CD14-positive monocyte (primary cell): ENCODE data around the gene PRSS33. TPM values are rescaled to one million over a fixed set of nuclear protein-coding genes. Genes with fewer than 3 reads are reported as not detected.

Source experiments
- DNase-seq, 3 donors: peaks; one replicate each; pipeline ENCODE4 v3.0.0-alpha.2; 2011 to 2022
- H2AFZ ChIP-seq: 2 replicates; pipeline ENCODE4 v1.6.0; 2012; ENCODE audit warnings: mild to moderate bottlenecking, low read depth, low read length, inconsistent platforms; ENCODE audit not compliant: insufficient read depth, poor library complexity, severe bottlenecking
- H3K27ac ChIP-seq, 2 donors: 1 replicate in 1 of 2; 2 replicates in 1 of 2; pipeline ENCODE4 v1.5.1; 2012 to 2013; ENCODE audit warnings: low read length in 2 of 2, control low read depth in 1 of 2, inconsistent platforms in 1 of 2, low read depth in 1 of 2, mild to moderate bottlenecking in 1 of 2
- H3K27me3 ChIP-seq, 2 donors: one replicate each; pipeline versions ENCODE4 v1.6.0 to v1.6.1; 2011 to 2013; ENCODE audit warnings: low read length in 2 of 2; ENCODE audit not compliant: control insufficient read depth in 2 of 2, insufficient read depth in 2 of 2
- H3K36me3 ChIP-seq, 2 donors: replicated peaks in 1 of 2; 1 replicate in 1 of 2; 2 replicates in 1 of 2; pipeline versions ENCODE4 v1.5.1 to v1.6.1; 2012 to 2013; ENCODE audit warnings: low read length in 2 of 2, control low read depth in 1 of 2, inconsistent platforms in 1 of 2, mild to moderate bottlenecking in 1 of 2; ENCODE audit not compliant: insufficient read depth in 2 of 2, control insufficient read depth in 1 of 2
- H3K4me1 ChIP-seq, 2 donors: 1 replicate in 1 of 2; 2 replicates in 1 of 2; pipeline versions ENCODE4 v1.5.1 to v1.6.1; 2012 to 2013; ENCODE audit warnings: low read length in 2 of 2, control low read depth in 1 of 2, inconsistent platforms in 1 of 2, mild to moderate bottlenecking in 1 of 2, moderate library complexity in 1 of 2; ENCODE audit not compliant: insufficient read depth in 2 of 2, control insufficient read depth in 1 of 2
- H3K4me2 ChIP-seq: replicated peaks from 2 replicates; pipeline ENCODE3; 2012; ENCODE audit warnings: low read length, moderate library complexity, mild to moderate bottlenecking; ENCODE audit not compliant: poor library complexity, severe bottlenecking; ENCODE audit errors: extremely low read depth
- H3K4me3 ChIP-seq, 3 experiments: fragments of 200-600 bp in 1 of 3; sonication (generic) in 1 of 3; replicated peaks in 1 of 3; 1 replicate in 2 of 3; 2 replicates in 1 of 3; pipeline ENCODE4 v1.5.1; 2011 to 2013; ENCODE audit warnings: low read length in 3 of 3, mild to moderate bottlenecking in 3 of 3, control low read depth in 2 of 3, low read depth in 2 of 3, inconsistent platforms in 1 of 3, moderate library complexity in 1 of 3
- H3K79me2 ChIP-seq: 2 replicates; pipeline ENCODE4 v1.6.0; 2012; ENCODE audit warnings: mild to moderate bottlenecking, control low read depth, inconsistent platforms, low read length, moderate library complexity; ENCODE audit not compliant: insufficient read depth
- H3K9ac ChIP-seq: 2 replicates; pipeline ENCODE4 v1.6.0; 2017; ENCODE audit warnings: low read length, mild to moderate bottlenecking; ENCODE audit not compliant: insufficient read depth, poor library complexity, severe bottlenecking
- H3K9me3 ChIP-seq, 2 donors: replicated peaks in 1 of 2; 1 replicate in 1 of 2; 2 replicates in 1 of 2; pipeline versions ENCODE4 v1.5.1 to v1.6.1; 2012 to 2013; ENCODE audit warnings: low read length in 2 of 2, control low read depth in 1 of 2; ENCODE audit not compliant: control insufficient read depth in 1 of 2, insufficient read depth in 1 of 2
- H4K20me1 ChIP-seq: 2 replicates; pipeline ENCODE4 v1.6.0; 2012; ENCODE audit warnings: mild to moderate bottlenecking, low read length, control low read depth, moderate library complexity; ENCODE audit not compliant: insufficient read depth
- H3K27ac Mint-ChIP-seq, 7 donors: one replicate each; pipeline ENCODE4 v1.8.0; 2020; ENCODE audit warnings: mild to moderate bottlenecking in 7 of 7, mixed read lengths in 7 of 7, moderate library complexity in 6 of 7, inconsistent platforms in 2 of 7
- H3K27me3 Mint-ChIP-seq, 3 donors: one replicate each; pipeline ENCODE4 v1.8.0; 2021 to 2022; ENCODE audit warnings: low read depth in 3 of 3, mild to moderate bottlenecking in 3 of 3, mixed read lengths in 3 of 3, moderate library complexity in 3 of 3, inconsistent platforms in 1 of 3
- H3K36me3 Mint-ChIP-seq, 2 donors: one replicate each; pipeline ENCODE4 v1.8.0; 2020; ENCODE audit warnings: mixed read lengths in 2 of 2, inconsistent platforms in 1 of 2, mild to moderate bottlenecking in 1 of 2
- H3K4me1 Mint-ChIP-seq: one replicate; pipeline ENCODE4 v1.8.0; 2020; ENCODE audit warnings: mild to moderate bottlenecking, mixed read lengths
- H3K4me3 Mint-ChIP-seq, 2 donors: one replicate each; pipeline ENCODE4 v1.8.0; 2020; ENCODE audit warnings: mild to moderate bottlenecking in 2 of 2, mixed read lengths in 2 of 2, moderate library complexity in 1 of 2
- H3K9me3 Mint-ChIP-seq, 7 donors: one replicate each; pipeline ENCODE4 v1.8.0; 2020 to 2022; ENCODE audit warnings: mixed read lengths in 7 of 7, mild to moderate bottlenecking in 6 of 7, moderate library complexity in 6 of 7, inconsistent platforms in 2 of 7
- WGBS: methylation state at CpG from one replicate; pipeline ENCODE4 v1.1.5; 2013; ENCODE audit warnings: missing lambda C conversion rate; ENCODE audit not compliant: insufficient coverage; 5-methylcytosine and 5-hydroxymethylcytosine counted together
- intact Hi-C, 2 donors: fragments of 100-400 bp; cut with micrococcal nuclease; formaldehyde crosslinking; loops; one replicate each; pipeline versions ENCODE4 v1.15.0 to v1.15.1; 2023
- polyA plus RNA-seq, 3 donors: library from polyadenylated mRNA; depleted of rRNA in 1 of 3; unstranded in 2 of 3; stranded (reverse) in 1 of 3; fragments of 300-500 nt in 2 of 3; fragments of >200 nt in 1 of 3; fragmentation: Illumina TruSeq in 2 of 3; gene quantifications; 1 replicate in 2 of 3; 2 replicates in 1 of 3; pipeline ENCODE4 v1.2.3, GENCODE V29; 2012 to 2021
- TF ChIP-seq, protein P1 (sequence below): fragments of 200-600 bp; IDR thresholded peaks from one replicate; pipeline ENCODE4 v1.8.0; 2022; ENCODE audit warnings: antibody characterized with exemption, mild to moderate bottlenecking

PRSS33 gene
- polyA plus RNA-seq, 3 donors: 0.05 TPM; not detected in 2

DNA sequence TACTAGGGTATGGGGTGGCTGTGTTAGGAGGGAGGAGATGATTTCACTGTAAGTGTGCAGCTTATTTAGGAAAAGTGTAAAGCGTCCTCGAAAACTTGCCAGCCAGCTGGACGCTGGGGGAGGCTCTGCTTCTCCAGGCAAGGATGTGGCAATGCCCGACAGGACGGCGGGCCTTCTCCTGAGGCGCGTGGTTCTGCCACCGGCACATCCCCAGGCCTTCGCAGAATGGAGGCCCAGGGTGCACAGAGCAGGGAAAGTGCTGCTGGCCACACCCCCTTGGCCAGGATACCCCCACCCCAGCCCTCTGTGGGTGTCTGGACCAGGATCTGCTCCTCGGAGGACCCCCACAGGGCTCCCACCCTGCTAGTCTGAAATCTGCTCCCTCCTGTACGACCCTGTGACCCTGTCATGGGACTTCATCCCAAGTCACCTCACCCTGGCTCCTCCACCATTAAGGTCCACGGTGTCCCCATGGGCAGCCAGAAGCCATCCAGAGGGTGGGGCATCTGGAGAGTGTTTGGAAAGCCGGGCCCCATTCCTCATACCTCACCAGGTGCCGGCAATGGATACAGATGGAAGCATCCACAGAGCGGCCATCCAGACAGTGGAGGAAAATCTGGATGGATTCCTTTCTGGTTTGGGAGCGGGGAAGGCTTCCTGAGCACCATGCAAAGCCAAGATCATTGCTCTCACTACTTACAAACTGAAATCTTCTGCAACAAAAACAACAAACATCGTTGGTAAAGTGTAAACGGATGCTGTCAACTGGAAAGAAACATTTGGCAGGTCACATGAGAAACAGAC lies 44.2 kb downstream of the PRSS33 start:
- intact Hi-C loops: no loop called here
- Histone ChIP-seq H4K20me1 (no peaks in the 10 kb centered on the region), H3K4me1 (no peaks in the 10 kb centered on the region), H3K9ac (no peak overlapping the region), H3K4me3 (no peak overlapping the region), H3K27me3 (no peaks in the 10 kb centered on the region), H3K9me3 (no peaks in the 10 kb centered on the region), H3K79me2 (no peaks in the 10 kb centered on the region), H3K27ac (no peak overlapping the region), H2AFZ (no peak overlapping the region), H3K4me2 (no peak overlapping the region), H3K36me3 (no peaks in the 10 kb centered on the region)
- WGBS: 97% methylated on average over 13 of the region's 19 CpGs
- peaks cover 0 to 5% (median 3%) of the 10 kb centered on the region in 3 donors for H3K27me3 Mint-ChIP-seq
- no peak for DNase-seq
- H3K4me3 Mint-ChIP-seq: no peak overlapping the region
- H3K36me3 Mint-ChIP-seq: no peaks in the 10 kb centered on the region
- no peak overlapping the region for H3K27ac Mint-ChIP-seq
- no peaks in the 10 kb centered on the region for H3K4me1 Mint-ChIP-seq
- H3K9me3 Mint-ChIP-seq: no peaks in the 10 kb centered on the region
- TF ChIP-seq, protein P1, sequence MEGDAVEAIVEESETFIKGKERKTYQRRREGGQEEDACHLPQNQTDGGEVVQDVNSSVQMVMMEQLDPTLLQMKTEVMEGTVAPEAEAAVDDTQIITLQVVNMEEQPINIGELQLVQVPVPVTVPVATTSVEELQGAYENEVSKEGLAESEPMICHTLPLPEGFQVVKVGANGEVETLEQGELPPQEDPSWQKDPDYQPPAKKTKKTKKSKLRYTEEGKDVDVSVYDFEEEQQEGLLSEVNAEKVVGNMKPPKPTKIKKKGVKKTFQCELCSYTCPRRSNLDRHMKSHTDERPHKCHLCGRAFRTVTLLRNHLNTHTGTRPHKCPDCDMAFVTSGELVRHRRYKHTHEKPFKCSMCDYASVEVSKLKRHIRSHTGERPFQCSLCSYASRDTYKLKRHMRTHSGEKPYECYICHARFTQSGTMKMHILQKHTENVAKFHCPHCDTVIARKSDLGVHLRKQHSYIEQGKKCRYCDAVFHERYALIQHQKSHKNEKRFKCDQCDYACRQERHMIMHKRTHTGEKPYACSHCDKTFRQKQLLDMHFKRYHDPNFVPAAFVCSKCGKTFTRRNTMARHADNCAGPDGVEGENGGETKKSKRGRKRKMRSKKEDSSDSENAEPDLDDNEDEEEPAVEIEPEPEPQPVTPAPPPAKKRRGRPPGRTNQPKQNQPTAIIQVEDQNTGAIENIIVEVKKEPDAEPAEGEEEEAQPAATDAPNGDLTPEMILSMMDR: no peak

DNA sequence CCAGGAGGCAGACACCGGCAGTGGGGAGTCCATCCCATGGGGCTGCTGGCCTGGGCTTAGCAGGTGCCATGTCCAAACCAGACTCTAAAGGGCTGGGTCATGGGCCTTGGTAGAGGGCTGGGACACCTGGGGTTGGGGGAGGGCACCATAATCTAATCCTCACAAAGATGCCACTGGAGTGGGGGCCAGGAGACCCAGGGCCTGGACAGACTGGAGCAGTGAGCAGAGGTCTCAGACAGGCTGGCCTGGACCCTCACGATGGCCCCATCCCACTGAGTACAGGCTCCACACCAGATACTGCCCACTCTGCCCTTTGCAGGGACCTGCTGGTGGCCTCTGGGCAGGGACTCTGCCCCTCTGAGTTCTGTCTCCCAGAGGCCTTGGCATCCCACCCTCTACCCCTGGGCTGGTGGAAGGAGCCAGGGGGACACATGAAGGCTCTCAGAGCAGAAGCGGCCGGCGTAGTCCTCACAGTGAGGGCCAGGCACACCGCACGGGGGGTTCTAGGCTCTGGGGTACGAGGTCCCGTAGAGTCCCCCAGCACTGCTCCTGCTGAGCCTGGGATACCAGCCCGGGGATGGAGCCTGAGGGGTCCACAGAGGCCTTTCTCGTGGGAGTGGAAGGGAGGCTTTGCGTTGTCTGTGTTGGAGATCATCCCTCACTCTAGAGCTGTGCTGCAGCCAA lies 44.9 kb downstream of the PRSS33 start:
- H3K27ac Mint-ChIP-seq: no peak overlapping the region
- H3K36me3 Mint-ChIP-seq: no peaks in the 10 kb centered on the region
- Histone ChIP-seq H3K79me2 (no peaks in the 10 kb centered on the region), H3K27ac (no peak overlapping the region), H3K4me3 (no peak overlapping the region), H3K36me3 (no peaks in the 10 kb centered on the region), H2AFZ (no peak overlapping the region), H3K9me3 (no peaks in the 10 kb centered on the region), H3K4me2 (no peak overlapping the region), H3K9ac (no peak overlapping the region), H4K20me1 (no peaks in the 10 kb centered on the region), H3K4me1 (no peaks in the 10 kb centered on the region), H3K27me3 (no peaks in the 10 kb centered on the region)
- TF ChIP-seq, protein P1: no peak
- H3K9me3 Mint-ChIP-seq: no peaks in the 10 kb centered on the region
- peaks cover 0 to 5% (median 3%) of the 10 kb centered on the region in 3 donors for H3K27me3 Mint-ChIP-seq
- intact Hi-C loops: no loop called here
- DNase-seq: no peak
- H3K4me1 Mint-ChIP-seq: no peaks in the 10 kb centered on the region
- WGBS: 100% methylated on average over 11 of the region's 12 CpGs
- H3K4me3 Mint-ChIP-seq: no peak overlapping the region
